DMS 273 (cell line): Measurements from ENCODE around the gene PSD.

Experiments
- DNase-seq: peaks from one replicate; lab custom pipeline; 2025; ENCODE audit not compliant: unreplicated experiment; lab: John Stamatoyannopoulos, UW

The PSD gene

DNA sequence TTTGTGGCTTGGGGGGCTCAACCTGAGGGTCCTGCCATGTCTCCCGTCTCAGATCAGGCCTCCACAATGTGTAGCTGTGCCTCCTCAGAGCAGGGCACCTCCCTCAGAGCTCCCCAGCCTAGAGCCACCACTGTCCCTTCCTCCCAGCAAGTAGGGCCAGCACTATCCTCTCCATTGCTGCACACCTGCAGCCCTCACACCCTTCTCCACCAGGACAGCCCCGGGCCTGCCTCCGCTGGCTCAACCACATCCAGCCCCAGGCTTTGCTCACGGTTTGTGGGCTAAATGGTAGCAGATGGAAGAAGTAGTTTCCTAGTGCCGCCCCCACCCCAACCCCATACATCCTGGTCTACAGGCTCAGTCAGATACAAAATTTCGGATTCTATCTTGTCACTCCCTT, 13.0 kb downstream of the PSD start:
- DNase-seq, result no peak

DNA sequence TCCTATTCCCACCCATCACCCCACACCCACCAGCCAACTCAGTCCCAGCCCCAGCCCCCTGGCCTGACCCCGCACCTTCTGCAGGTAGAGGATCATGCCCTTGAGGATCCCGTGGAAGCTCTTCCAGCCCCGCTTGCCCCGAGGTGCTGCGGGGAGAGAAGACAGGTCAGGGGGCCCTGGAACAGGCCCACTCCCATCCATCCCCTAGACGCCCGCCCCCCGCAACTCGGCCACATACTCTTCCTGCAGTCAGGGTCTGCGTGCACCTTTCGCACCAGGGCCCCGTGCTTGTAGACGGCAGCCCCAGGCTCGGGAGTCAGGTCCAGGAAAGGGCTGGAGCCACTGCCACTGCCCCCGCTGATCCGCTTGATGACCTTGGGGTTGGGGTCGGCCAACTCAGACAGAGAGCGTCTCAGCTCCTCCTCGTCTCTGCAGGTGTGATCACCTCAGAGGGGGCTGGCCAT, 13.4 kb downstream of the PSD start:
- DNase-seq, result no peak

DNA sequence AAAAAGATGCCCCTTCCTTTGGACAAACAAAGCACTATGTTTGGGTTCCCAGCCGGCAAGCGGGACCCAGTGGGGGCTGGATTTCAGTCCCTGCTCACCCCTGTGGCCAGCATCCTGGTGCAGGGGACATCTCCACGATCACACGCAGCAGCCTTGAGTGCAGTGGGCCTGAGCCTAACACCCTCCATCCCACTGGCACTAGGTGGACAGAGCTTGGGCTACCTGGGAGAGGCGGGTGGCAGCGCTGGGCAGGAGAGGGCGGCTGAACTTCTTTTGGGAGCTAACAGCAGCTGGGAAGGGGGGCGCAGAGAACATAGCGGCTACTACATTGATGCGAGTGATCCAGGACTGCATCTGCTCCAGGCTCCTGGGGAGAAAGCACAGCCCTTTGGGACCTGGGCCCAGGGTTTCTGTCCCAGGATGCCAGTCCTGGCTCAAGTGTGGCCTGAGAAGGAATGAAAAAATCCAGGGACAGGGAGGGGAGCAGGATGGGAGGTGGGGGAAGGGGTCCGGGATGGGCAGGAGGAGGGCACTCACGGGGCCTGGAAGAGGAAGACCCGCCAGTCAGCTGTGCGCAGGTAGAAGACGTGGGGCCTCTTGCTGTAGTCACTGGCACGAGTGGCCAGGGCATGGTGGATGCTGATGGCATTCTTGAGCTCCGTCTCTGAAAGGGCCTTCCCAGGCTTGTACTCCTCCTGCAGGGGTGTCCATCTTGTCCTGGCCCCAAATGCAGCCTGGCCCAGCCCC, 14.1 kb downstream of the PSD start:
- no peak for DNase-seq

DNA sequence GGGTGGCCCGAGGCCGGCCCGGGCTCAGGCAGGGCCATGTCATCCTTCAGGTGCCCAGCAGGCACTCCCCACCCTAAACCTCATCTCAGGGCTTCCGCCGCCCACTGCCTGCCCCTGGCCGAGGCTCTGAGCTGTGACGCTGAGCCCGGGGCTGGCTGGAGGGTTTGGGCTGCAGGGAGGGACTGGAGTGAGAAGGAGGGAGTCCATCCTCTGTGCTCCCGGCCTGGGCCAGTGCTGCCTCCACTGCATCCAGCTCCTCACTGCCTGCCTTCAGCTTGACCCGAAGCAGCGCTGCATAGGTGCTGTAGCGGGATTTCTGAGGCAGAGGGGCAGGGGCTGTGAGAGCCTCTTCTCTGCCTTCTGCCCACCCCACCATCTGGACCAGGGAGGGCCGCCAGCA, 15.5 kb downstream of the PSD start:
- no peak for DNase-seq

DNA sequence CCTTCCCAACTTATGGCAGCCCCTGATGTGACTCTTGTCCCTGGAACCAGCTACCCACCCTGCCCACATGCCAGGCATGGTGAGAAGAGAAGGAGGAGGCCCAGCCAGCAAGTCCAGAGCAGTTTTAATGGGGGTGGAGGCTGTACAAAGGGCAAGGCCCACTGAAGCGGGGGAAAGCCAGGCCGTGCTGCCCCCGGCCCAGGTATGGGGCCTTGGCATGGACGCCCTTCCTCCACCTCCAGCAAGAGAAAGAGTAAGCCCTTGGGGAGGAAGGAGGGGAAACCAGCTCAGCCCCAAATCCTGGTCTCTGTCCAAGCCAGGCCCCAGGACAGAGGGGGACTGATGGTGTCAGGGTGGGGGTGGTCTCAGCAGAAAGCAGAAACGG, 16.1 kb downstream of the PSD start:
- no peak for DNase-seq

DNA sequence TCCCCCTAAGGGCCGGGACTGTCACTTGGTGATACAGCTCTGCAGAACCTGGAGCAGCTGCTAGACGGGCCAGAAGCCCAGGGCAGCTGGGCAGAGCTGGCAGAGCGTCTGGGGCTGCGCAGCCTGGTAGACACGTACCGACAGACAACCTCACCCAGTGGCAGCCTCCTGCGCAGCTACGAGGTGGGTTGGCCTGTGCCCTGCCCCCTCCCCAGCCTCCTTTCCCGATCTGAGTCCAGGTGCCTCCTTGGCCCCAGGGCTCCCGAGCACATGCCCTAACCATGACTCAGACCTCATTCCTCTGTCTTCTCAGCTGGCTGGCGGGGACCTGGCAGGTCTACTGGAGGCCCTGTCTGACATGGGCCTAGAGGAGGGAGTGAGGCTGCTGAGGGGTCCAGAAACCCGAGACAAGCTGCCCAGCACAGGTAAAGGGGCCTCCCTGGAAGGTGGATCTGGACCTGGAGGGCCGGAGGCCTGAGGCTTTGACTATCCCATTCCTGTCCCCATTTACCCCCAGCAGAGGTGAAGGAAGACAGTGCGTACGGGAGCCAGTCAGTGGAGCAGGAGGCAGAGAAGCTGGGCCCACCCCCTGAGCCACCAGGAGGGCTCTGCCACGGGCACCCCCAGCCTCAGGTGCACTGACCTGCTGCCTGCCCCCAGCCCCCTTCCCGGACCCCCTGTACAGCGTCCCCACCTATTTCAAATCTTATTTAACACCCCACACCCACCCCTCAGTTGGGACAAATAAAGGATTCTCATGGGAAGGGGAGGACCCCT, 16.7 kb downstream of the PSD start:
- DNase-seq, result no peak

- DNase-seq, result no peak
Observed at GRCh38 chr10:102401342-102401654, 17.3 kb downstream of the PSD start.

GRCh38 chr10:102400598-102401341, 17.8 kb downstream of the PSD start:
- DNase-seq, result no peak

GRCh38 chr10:102400076-102400475, 18.5 kb downstream of the PSD start:
- DNase-seq, result peak; percentile 31

DNA sequence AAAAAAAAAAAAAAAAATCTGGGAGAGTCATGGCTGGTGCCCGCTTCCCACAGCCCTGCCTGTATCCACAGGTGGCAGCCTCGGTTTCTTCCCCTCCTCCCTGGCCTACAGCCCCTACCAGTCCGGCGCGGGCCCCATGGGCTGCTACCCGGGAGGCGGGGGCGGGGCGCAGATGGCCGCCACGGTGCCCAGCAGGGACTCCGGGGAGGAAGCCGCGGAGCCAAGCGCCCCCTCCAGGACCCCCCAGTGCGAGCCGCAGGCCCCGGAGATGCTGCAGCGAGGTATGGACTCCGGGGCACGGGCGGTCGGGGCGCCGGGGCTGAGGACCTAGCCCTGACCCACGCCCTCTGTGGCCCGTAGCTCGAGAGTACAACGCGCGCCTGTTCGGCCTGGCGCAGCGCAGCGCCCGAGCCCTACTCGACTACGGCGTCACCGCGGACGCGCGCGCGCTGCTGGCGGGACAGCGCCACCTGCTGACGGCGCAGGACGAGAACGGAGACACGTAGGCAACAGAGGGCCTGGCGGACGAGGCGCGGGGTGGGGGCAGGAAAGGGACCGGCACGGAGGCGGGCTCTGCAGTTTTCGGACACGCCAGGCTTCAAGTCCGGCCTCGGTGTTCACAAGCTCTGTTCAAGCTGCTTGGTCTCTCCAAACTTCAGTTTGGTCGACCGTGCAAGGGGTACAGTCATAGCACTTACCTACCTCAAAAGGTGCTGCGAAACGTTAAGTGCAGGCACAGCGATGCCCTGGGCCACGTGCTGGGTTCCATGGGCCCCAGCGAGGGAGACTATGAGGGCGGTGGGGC, 19.2 kb downstream of the PSD start:
- peak; percentile 91 for DNase-seq

DNA sequence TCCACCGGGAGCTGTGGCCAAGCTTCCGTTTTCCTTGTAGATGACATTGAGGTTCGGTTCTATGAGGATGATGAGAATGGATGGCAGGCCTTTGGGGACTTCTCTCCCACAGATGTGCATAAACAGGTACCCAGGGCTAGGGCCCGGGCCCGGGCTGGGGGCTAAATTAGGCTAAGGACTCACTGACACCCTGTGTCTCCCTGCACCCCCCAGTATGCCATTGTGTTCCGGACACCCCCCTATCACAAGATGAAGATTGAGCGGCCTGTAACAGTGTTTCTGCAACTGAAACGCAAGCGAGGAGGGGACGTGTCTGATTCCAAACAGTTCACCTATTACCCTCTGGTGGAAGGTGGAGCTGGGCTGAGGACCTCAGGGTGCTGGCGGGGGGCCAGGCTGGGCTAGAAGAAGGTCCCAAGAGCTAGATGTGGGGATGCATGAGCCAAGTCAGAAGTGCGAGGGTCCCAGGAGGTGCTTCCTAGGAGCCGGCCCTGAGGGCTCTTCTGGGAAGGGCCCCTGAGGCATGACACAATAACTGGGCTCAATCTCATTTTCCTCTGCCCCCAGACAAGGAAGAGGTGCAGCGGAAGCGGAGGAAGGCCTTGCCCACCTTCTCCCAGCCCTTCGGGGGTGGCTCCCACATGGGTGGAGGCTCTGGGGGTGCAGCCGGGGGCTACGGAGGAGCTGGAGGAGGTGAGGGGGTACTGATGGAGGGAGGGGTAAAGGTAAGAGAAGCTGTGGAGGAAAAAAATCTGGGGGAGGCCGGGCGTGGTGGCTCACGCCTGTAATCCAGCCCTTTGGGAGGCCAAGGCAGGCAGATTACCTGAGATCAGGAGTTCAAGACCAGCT, 20.2 kb downstream of the PSD start:
- no peak for DNase-seq

- no peak for DNase-seq
Observed at GRCh38 chr10:102397222-102398171, 21.1 kb downstream of the PSD start.

- no peak for DNase-seq
Observed at GRCh38 chr10:102396730-102397151, 21.8 kb downstream of the PSD start.

DNA sequence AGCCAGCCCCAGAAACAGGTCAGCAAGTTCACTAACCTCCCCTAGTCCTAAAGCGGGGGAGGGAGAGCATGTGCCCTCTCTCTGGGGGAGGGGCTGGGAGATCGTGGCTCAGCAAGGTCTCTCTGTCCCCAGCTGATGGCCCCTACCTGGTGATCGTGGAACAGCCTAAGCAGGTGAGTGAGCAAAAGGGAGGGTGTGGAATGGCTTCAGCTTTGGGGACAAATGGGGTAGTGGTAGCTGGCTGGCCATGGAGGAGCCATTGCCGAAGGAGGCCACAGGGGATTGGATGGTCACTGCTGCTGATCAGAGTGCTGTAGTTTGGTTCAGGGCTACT, 22.3 kb downstream of the PSD start:
- no peak for DNase-seq

GRCh38 chr10:102395400-102396316, 22.9 kb downstream of the PSD start, which contains the start of gene NFKB2:
NFKB2 (plus strand) TSS chr10:102395705; CDS start chr10:102395960, 255 bp downstream.
- DNase-seq, result peak; percentile 90

DNA sequence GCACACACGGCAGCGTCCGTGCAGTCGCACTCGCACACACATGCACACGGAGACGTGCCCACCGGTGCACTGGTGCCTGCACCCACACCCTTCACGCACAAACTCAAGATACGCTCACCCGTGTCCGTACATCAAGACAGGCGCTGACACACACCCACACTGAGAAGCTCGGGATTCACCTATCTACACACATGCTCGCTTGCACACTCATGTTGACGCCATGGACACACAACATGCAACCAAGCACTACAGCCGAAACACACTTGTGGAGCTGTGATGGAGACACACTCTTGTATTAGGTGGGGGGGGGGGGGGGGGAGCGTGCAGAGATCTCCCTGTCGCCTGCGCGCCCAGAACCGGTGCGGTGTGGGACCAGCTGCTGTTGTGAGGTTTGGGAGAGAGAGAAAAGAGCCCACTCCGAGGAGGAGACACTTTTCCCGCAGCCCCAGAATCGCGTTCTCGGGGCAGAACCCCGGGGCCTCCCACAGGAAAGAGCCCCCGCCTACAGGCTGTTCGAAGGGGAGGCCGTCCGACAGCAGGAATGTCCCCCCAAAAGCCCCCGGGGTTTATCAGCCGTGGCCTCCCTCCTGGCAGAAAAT, 23.7 kb downstream of the PSD start:
- DNase-seq, result peak; percentile 63

DNA sequence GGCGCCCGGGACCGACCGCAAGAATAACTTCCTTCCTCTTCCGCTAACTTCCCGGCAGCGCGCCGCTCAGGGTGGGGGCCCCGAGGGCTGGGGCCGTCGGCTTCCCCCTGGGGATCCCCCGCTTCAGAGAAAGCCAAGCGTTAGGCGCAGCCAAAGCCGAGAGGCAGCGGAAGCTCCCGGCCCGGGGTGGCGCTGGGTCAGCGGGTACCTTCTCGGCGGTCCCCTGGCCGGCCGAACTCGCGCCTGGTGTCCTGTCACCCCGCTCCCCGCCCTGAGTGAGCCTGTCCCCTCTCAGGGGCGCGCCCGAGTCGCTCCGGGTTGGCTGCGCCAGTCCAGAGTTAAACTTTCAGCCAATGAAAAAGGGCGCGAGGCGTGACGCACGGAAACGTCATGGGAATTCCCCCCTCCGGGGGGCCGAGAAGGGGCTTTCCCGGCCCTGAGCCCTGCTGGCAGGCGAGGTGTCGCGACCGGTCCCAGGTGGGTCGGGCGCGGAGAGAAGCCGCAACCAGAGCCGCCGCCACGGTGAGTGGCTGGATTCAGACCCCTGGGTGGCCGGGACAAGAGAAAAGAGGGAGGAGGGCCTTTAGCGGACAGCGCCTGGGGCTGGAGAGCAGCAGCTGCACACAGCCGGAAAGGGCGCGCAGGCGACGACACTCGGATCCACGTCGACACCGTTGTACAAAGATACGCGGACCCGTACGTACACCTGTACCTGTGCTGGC, 24.3 kb downstream of the PSD start:
- DNase-seq, result peak; percentile 93
